MM.1S (cell line): Measurements from ENCODE around the gene ZGPAT.

ENCODE experiments used
- DNase-seq: peaks from one replicate; pipeline ENCODE4 v3.0.0-alpha.2; 2015
- H2AFZ ChIP-seq: fragments of 300-600 bp; sonication (generic); 2 replicates; pipeline ENCODE4 v1.6.0; 2016; ENCODE audit warnings: antibody characterized with exemption, low read length
- H3F3A ChIP-seq: fragments of 300-600 bp; sonication (generic); 2 replicates; pipeline ENCODE4 v1.6.1; 2016; ENCODE audit warnings: mild to moderate bottlenecking, antibody characterized with exemption, low read length, moderate library complexity, mixed read lengths; ENCODE audit not compliant: insufficient read depth
- H3K27ac ChIP-seq: fragments of 300-600 bp; sonication (generic); 2 replicates; pipeline ENCODE4 v1.5.1; 2016; ENCODE audit warnings: mild to moderate bottlenecking, low read length
- H3K27me3 ChIP-seq: fragments of 300-600 bp; sonication (generic); replicated peaks from 2 replicates; pipeline ENCODE4 v1.6.0; 2016; ENCODE audit warnings: low read length; ENCODE audit not compliant: insufficient read depth
- H3K36me3 ChIP-seq: fragments of 300-600 bp; sonication (generic); replicated peaks from 2 replicates; pipeline ENCODE4 v1.6.1; 2016; ENCODE audit warnings: mild to moderate bottlenecking, low read length, mixed read lengths; ENCODE audit not compliant: insufficient read depth
- H3K4me1 ChIP-seq: fragments of 300-600 bp; sonication (generic); 2 replicates; pipeline ENCODE4 v1.6.1; 2016; ENCODE audit warnings: low read length, mixed read lengths
- H3K4me2 ChIP-seq: fragments of 300-600 bp; sonication (generic); 2 replicates; pipeline ENCODE4 v1.6.0; 2016; ENCODE audit warnings: low read depth, low read length
- H3K4me3 ChIP-seq: fragments of 300-600 bp; sonication (generic); 2 replicates; pipeline ENCODE4 v1.5.1; 2016; ENCODE audit warnings: low read length, mixed read lengths
- H3K79me2 ChIP-seq: fragments of 300-600 bp; sonication (generic); 2 replicates; pipeline ENCODE4 v1.6.1; 2016; ENCODE audit warnings: mixed run types, low read length, mixed read lengths
- H3K9ac ChIP-seq: fragments of 300-600 bp; sonication (generic); 2 replicates; pipeline ENCODE4 v1.6.1; 2016; ENCODE audit warnings: low read length, mixed read lengths
- H3K9me2 ChIP-seq: fragments of 300-600 bp; sonication (generic); replicated peaks from 2 replicates; pipeline ENCODE4 v1.6.1; 2016; ENCODE audit warnings: mild to moderate bottlenecking, low read length, mixed read lengths; ENCODE audit not compliant: insufficient read depth
- H3K9me3 ChIP-seq: fragments of 300-600 bp; sonication (generic); replicated peaks from 2 replicates; pipeline ENCODE4 v1.6.1; 2016; ENCODE audit warnings: mild to moderate bottlenecking, low read length, mixed read lengths; ENCODE audit not compliant: insufficient read depth
- H4K20me1 ChIP-seq: fragments of 300-600 bp; sonication (generic); 2 replicates; pipeline ENCODE4 v1.6.1; 2016; ENCODE audit warnings: mild to moderate bottlenecking, low read length, moderate library complexity, mixed read lengths; ENCODE audit not compliant: insufficient read depth
- EZH2 ChIP-seq: fragments of 300-600 bp; sonication (generic); optimal IDR thresholded peaks from 2 replicates; pipeline ENCODE3; 2017; ENCODE audit warnings: low read depth, mild to moderate bottlenecking, antibody characterized with exemption, low read length, mixed read lengths
- EZH2phosphoT487 ChIP-seq: fragments of 300-600 bp; sonication (generic); IDR thresholded peaks from 2 replicates; pipeline ENCODE4 v1.6.1; 2018; ENCODE audit warnings: antibody characterized with exemption, low read length
- TF ChIP-seq, protein P1 (sequence below): fragments of 300-600 bp; sonication (generic); IDR thresholded peaks from 2 replicates; pipeline ENCODE4 v1.5.1; 2016; ENCODE audit warnings: antibody characterized with exemption, low read length, mixed read lengths

The ZGPAT gene

DNA sequence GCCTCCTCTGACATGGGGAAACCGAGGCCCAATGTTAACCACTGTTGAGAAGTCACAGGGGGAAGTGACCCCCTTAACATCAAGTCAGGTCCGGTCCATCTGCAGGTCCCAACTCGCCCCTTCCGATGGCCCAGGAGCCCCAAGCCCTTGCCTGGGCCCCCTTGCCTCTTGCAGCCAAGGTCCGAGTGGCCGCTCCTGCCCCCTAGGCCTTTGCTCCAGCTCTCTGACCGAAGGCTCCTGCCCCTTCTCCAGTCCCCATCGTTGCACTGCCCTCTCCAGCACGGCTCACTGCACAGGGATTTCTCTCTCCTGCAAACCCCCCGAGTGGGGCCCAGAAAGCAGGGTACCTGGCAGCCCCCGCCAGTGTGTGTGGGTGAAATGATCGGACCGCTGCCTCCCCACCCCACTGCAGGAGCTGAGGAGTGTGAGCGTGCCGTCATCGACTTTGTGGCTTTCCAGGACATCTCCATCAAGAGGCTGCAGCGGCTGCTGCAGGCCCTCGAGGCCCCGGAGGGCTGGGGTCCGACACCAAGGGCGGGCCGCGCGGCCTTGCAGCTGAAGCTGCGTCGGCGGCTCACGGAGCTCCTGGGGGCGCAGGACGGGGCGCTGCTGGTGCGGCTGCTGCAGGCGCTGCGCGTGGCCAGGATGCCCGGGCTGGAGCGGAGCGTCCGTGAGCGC lies 9.8 kb upstream of the ZGPAT start:
- no peak overlapping the region for H2AFZ ChIP-seq
- H3K79me2 ChIP-seq = no peaks in the 10 kb centered on the region
- no peak overlapping the region for H3K4me2 ChIP-seq
- no peaks in the 10 kb centered on the region for H3K9me2 ChIP-seq
- no peak overlapping the region for H3K27ac ChIP-seq
- no peak overlapping the region for H3K9ac ChIP-seq
- DNase-seq = no peak
- TF ChIP-seq, protein P1, sequence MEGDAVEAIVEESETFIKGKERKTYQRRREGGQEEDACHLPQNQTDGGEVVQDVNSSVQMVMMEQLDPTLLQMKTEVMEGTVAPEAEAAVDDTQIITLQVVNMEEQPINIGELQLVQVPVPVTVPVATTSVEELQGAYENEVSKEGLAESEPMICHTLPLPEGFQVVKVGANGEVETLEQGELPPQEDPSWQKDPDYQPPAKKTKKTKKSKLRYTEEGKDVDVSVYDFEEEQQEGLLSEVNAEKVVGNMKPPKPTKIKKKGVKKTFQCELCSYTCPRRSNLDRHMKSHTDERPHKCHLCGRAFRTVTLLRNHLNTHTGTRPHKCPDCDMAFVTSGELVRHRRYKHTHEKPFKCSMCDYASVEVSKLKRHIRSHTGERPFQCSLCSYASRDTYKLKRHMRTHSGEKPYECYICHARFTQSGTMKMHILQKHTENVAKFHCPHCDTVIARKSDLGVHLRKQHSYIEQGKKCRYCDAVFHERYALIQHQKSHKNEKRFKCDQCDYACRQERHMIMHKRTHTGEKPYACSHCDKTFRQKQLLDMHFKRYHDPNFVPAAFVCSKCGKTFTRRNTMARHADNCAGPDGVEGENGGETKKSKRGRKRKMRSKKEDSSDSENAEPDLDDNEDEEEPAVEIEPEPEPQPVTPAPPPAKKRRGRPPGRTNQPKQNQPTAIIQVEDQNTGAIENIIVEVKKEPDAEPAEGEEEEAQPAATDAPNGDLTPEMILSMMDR = no peak
- no peak for TF ChIP-seq EZH2phosphoT487
- no peak for TF ChIP-seq EZH2
- no peaks in the 10 kb centered on the region for H4K20me1 ChIP-seq
- H3K9me3 ChIP-seq = no peaks in the 10 kb centered on the region
- no peaks in the 10 kb centered on the region for H3K4me1 ChIP-seq
- H3K36me3 ChIP-seq = no peaks in the 10 kb centered on the region
- no peaks in the 10 kb centered on the region; the same call in 1 of the 2 replicates for H3F3A ChIP-seq
- H3K27me3 ChIP-seq = no peaks in the 10 kb centered on the region
- no peak overlapping the region for H3K4me3 ChIP-seq

DNA sequence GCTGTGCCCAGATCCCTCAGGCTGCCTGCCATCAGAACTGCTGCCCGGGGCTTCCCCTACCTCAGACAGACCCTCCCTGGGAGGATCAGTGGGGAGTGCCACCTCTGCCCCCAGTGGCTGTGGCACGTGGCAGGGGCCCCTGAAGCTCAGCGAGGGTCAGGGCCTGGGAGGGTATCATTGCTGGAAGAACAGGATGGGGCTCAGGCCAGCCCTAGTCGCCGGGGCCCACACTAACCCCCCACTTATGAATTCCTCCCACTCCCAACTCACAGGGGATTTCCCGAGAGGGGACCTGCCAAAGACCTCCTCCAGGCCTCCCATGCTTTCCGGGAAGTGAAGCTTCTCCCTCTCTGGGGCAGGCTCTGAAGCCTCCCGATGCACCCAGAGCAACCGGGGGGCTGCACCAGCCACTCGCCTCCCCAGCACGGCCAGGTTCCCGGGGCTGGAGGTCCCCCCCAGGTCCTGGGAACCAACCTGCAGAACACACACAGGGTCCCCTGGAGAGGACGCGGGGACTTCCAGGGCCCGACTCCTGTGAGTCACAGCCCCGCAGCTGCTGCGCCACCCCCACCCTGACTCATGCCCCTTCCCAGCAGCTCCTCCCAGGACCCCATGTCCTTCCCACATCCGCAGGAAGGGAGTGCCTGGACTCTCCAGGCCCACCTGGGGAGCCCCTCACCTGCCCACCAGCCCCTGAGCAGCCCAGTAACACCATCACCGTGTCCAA lies 8.9 kb upstream of the ZGPAT start:
- Histone ChIP-seq H4K20me1 (no peaks in the 10 kb centered on the region), H3K4me2 (no peak overlapping the region), H3F3A (no peaks in the 10 kb centered on the region; the same call in 1 of the 2 replicates), H3K79me2 (0 out of 2 replicates have a peak, but pooled peaks cover under 1% of the 10 kb centered on the region), H2AFZ (no peak overlapping the region), H3K9me3 (no peaks in the 10 kb centered on the region), H3K27ac (no peak overlapping the region), H3K4me3 (no peak overlapping the region), H3K36me3 (no peaks in the 10 kb centered on the region), H3K9ac (no peak overlapping the region), H3K27me3 (no peaks in the 10 kb centered on the region), H3K4me1 (no peaks in the 10 kb centered on the region), H3K9me2 (no peaks in the 10 kb centered on the region)
- no peak for DNase-seq
- TF ChIP-seq, protein P1 = no peak
- no peak for TF ChIP-seq EZH2
- TF ChIP-seq EZH2phosphoT487 = no peak

DNA sequence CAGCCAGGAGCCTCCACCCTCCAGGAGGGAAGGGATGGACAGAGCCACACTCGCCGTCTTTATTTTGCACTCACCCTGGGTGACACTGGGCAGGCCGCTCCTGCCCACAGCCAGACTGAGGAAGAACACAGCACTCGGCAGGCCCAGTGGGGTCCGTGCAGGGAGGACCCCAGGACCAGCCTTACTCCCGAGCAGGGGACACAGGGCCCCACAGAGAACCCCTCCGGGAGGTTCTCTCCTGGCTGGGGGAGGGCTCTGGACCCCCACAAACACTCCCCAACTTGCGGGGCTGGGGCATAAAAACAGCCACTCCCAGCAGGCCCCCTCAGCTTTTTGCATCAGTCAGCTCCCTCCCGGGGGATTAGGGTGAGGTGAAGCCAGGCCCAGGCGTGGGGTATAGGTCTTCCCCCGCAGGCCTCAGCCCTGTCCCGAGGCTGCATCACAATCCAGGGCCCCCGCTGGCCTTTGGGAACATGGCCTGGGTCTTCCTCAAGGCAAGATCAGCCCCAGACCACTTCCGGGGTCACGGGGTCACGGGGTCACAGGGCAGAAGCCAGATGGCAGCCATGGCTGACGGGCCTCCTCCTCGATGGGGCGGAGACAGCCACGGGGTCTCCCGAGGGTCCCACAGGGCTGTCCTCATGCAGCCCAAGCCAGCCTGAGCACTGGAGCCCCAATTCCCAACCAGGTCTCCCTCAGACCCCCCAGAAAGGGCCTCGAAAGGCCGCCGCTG lies 8.2 kb upstream of the ZGPAT start:
- no peaks in the 10 kb centered on the region for H4K20me1 ChIP-seq
- H3K27ac ChIP-seq = no peak overlapping the region
- H3K9ac ChIP-seq = no peak overlapping the region
- no peaks in the 10 kb centered on the region for H3K36me3 ChIP-seq
- TF ChIP-seq EZH2phosphoT487 (no peak), EZH2 (no peak)
- TF ChIP-seq, protein P1 = no peak
- H3K9me2 ChIP-seq = no peaks in the 10 kb centered on the region
- H3F3A ChIP-seq = no peaks in the 10 kb centered on the region; the same call in 1 of the 2 replicates
- peaks cover 8% of the 10 kb centered on the region for H3K79me2 ChIP-seq
- H2AFZ ChIP-seq = no peak overlapping the region
- H3K4me2 ChIP-seq = no peak overlapping the region
- no peak for DNase-seq
- H3K4me1 ChIP-seq = no peaks in the 10 kb centered on the region
- no peak overlapping the region for H3K4me3 ChIP-seq
- no peaks in the 10 kb centered on the region for H3K27me3 ChIP-seq
- no peaks in the 10 kb centered on the region for H3K9me3 ChIP-seq
